HepG2 (cell line): ENCODE measurements around the gene BNIP1. TPM values are rescaled to one million over a fixed set of nuclear protein-coding genes. Genes with fewer than 3 reads are reported as not detected.

ENCODE experiments used
- ATAC-seq: fragments of 200-7000 bp; cut with Tn5 transposase; 3 replicates; pipeline ENCODE4 v1.9.1; 2020; ENCODE audit warnings: mild to moderate bottlenecking, moderate library complexity
- BruUV-seq: library from RNA; stranded (reverse); fragments of 400-500 nt; replicated peaks from 2 replicates; lab custom pipeline; 2021; lab: Mats Ljungman, UMichigan
- CTCF ChIA-PET: fragments of 300-600 bp; formaldehyde crosslinking; extraction: SDS; loops from one replicate; lab custom pipeline; 2021; ENCODE audit warnings: low total read pairs, inconsistent platforms, low intra/inter-chr PET ratio; lab: Yijun Ruan, JAX
- POLR2A ChIA-PET: fragments of 350-600 bp; sonication (Branson Sonifier 250); formaldehyde crosslinking; loops from one replicate; lab custom pipeline; 2020; ENCODE audit warnings: antibody characterized with exemption, inconsistent platforms; lab: Yijun Ruan, JAX
- DNase-seq: peaks from one replicate; pipeline ENCODE4 v3.0.0-alpha.2; 2015; ENCODE audit warnings: low spot score
- FAIRE-seq: peaks from 3 replicates; lab custom pipeline; 2011; peaks lifted over from hg19 to GRCh38; lab: Jason Lieb, UNC
- H2AFZ ChIP-seq: one replicate; pipeline ENCODE4 v1.6.1; 2011; ENCODE audit warnings: low read length, inconsistent platforms
- H3K27ac ChIP-seq: fragments of 300-600 bp; 3 replicates; pipeline ENCODE4 v1.8.0; 2011; ENCODE audit warnings: mixed run types, mild to moderate bottlenecking, mixed read lengths, low read length, inconsistent platforms; ENCODE audit not compliant: insufficient read depth; ENCODE audit errors: extremely low read length
- H3K27me3 ChIP-seq, 2 experiments: fragments of 200-600 bp in 1 of 2; 2 replicates in 1 of 2; 3 replicates in 1 of 2; pipeline versions ENCODE4 v1.6.0 to v1.8.0; 2011; ENCODE audit warnings: low read length in 2 of 2, mild to moderate bottlenecking in 2 of 2, moderate library complexity in 2 of 2, inconsistent platforms in 1 of 2; ENCODE audit not compliant: insufficient read depth in 2 of 2, control insufficient read depth in 1 of 2
- H3K36me3 ChIP-seq, 2 experiments: fragments of 200-600 bp in 1 of 2; replicated peaks in 1 of 2; 2 replicates in 1 of 2; 3 replicates in 1 of 2; pipeline versions ENCODE4 v1.5.1 to v1.8.0; 2011; ENCODE audit warnings: low read length in 2 of 2, inconsistent platforms in 1 of 2; ENCODE audit not compliant: insufficient read depth in 2 of 2, control insufficient read depth in 1 of 2
- H3K4me1 ChIP-seq: 2 replicates; pipeline ENCODE4 v1.5.1; 2012; ENCODE audit warnings: low read length, inconsistent platforms; ENCODE audit not compliant: insufficient read depth
- H3K4me2 ChIP-seq: 2 replicates; pipeline ENCODE4 v1.6.0; 2011; ENCODE audit warnings: low read depth, low read length, inconsistent platforms
- H3K4me3 ChIP-seq, 3 experiments: fragments of 200-600 bp in 1 of 3; sonication (generic), shearing (Covaris generic) in 1 of 3; replicated peaks in 1 of 3; 2 replicates each; pipeline ENCODE4 v1.5.1; 2011 to 2016; ENCODE audit warnings: low read length in 3 of 3, inconsistent platforms in 2 of 3, low read depth in 2 of 3, mild to moderate bottlenecking in 2 of 3, control low read depth in 1 of 3, mixed read lengths in 1 of 3; ENCODE audit not compliant: insufficient read depth in 1 of 3
- H3K79me2 ChIP-seq: one replicate; pipeline ENCODE4 v1.6.1; 2011; ENCODE audit warnings: low read length, inconsistent platforms; ENCODE audit not compliant: insufficient read depth
- H3K9ac ChIP-seq: 2 replicates; pipeline ENCODE4 v1.6.0; 2011; ENCODE audit warnings: mild to moderate bottlenecking, low read depth, low read length, inconsistent platforms; ENCODE audit not compliant: insufficient read depth
- H3K9me3 ChIP-seq: 2 replicates; pipeline ENCODE4 v1.5.1; 2012; ENCODE audit warnings: mild to moderate bottlenecking, low read length
- H4K20me1 ChIP-seq: 2 replicates; pipeline ENCODE4 v1.6.0; 2011; ENCODE audit warnings: inconsistent platforms, mild to moderate bottlenecking, low read length, moderate library complexity; ENCODE audit not compliant: insufficient read depth
- GLI4 ChIP-seq: sonication (generic); formaldehyde crosslinking; IDR thresholded peaks from 2 replicates; pipeline ENCODE4 v1.5.1; 2020; ENCODE audit warnings: missing genetic modification reagents, mild to moderate bottlenecking, moderate library complexity, borderline replicate concordance
- STAG1 ChIP-seq: sonication (generic); formaldehyde crosslinking; IDR thresholded peaks from 2 replicates; pipeline ENCODE4 v1.4.0; 2020; ENCODE audit warnings: missing genetic modification reagents
- ZFP62 ChIP-seq: sonication (generic); formaldehyde crosslinking; IDR thresholded peaks from 2 replicates; pipeline ENCODE4 v1.4.0; 2020; ENCODE audit warnings: missing genetic modification reagents
- ZNF281 ChIP-seq: sonication (generic); formaldehyde crosslinking; IDR thresholded peaks from 2 replicates; pipeline ENCODE4 v1.4.0; 2020; ENCODE audit warnings: missing genetic modification reagents, borderline replicate concordance
- ZNF484 ChIP-seq: sonication (generic); formaldehyde crosslinking; IDR thresholded peaks from 2 replicates; pipeline ENCODE4 v1.5.1; 2020; ENCODE audit warnings: mild to moderate bottlenecking, low read depth, missing genetic modification reagents, borderline replicate concordance
- WGBS: methylation state at CpG from one replicate; pipeline ENCODE4 v1.1.6; 2017; ENCODE audit warnings: low lambda C conversion rate; 5-methylcytosine and 5-hydroxymethylcytosine counted together
- in situ Hi-C: cut with HindIII; loops from 2 replicates; pipeline ENCODE4 v1.10.0; 2017; ENCODE audit warnings: low pct_unique_long_range_greater_than_20kb; ENCODE audit not compliant: extremely low pct_ligation_motif_present
- intact Hi-C: fragments of 100-400 bp; cut with micrococcal nuclease; formaldehyde crosslinking; loops from one replicate; pipeline ENCODE4 v1.10.0; 2022; ENCODE audit not compliant: unreplicated experiment
- polyA plus RNA-seq, 8 experiments: library from polyadenylated mRNA; depleted of rRNA in 3 of 8; stranded (reverse) in 7 of 8; unstranded in 1 of 8; fragments of >200 nt; fragmentation: Illumina TruSeq in 4 of 8; extraction: Trizol in 4 of 8; gene quantifications; 2 replicates each; pipeline versions ENCODE4 v1.2.1 to v1.2.3, GENCODE V29; 2011 to 2016; ENCODE audit warnings: low read depth in 4 of 8, missing spikeins in 1 of 8, mixed read lengths in 1 of 8; ENCODE audit not compliant: insufficient read depth in 1 of 8
- total RNA-seq, 5 experiments: library from RNA; depleted of rRNA; stranded (reverse); fragments of >200 nt; fragmentation: Illumina TruSeq; extraction: Trizol; gene quantifications; 2 replicates each; pipeline ENCODE4 v1.2.3, GENCODE V29; 2016; ENCODE audit warnings: low read depth in 1 of 5
- TF ChIP-seq, protein P1 (sequence below): sonication (generic); formaldehyde crosslinking; IDR thresholded peaks from 2 replicates; pipeline ENCODE4 v1.5.0; 2020; ENCODE audit warnings: mild to moderate bottlenecking, missing genetic modification reagents, moderate library complexity
- TF ChIP-seq, protein P2 (sequence below): sonication (generic); formaldehyde crosslinking; IDR thresholded peaks from 2 replicates; pipeline ENCODE4 v1.4.0; 2020; ENCODE audit warnings: mild to moderate bottlenecking, missing genetic modification reagents, borderline replicate concordance
- TF ChIP-seq, protein P3 (sequence below): sonication (generic); formaldehyde crosslinking; IDR thresholded peaks from 2 replicates; pipeline ENCODE4 v1.4.0; 2020; ENCODE audit warnings: missing genetic modification reagents

The BNIP1 gene
- total and polyA plus RNA-seq, 2 of the 13 experiments (the other 11 are each of a cell fraction or from before 2014, with no cell fraction given), result 13.2 to 16.9 TPM

DNA sequence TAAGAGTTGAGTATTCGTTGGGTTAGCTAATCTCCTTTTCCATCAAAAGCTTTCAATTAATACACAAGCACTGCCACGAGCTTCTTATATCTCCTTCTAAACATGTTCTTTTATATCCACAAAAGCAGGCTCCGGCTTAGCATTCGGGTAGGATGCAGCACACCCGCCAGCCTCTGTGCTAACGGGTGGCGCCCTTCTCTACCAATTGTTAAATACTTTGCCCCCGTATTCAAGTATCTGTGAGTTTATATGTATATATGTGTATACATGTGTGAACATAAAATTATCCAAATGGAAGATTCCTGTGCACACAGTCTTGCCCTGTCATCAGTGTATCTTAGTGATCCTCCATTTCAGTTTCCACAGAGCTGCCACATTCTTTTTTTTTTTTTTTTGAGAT lies 27.8 kb downstream of the BNIP1 start:
- POLR2A ChIA-PET, result no interaction called here
- ATAC-seq, result peak; percentile 46; the same call in 2 of the 3 replicates
- no peak for FAIRE-seq
- H3K27me3 ChIP-seq, result peaks cover 4 to 19% of the 10 kb centered on the region in 2 experiments; a peak in 3 of 5 replicates
- TF ChIP-seq, protein P1, sequence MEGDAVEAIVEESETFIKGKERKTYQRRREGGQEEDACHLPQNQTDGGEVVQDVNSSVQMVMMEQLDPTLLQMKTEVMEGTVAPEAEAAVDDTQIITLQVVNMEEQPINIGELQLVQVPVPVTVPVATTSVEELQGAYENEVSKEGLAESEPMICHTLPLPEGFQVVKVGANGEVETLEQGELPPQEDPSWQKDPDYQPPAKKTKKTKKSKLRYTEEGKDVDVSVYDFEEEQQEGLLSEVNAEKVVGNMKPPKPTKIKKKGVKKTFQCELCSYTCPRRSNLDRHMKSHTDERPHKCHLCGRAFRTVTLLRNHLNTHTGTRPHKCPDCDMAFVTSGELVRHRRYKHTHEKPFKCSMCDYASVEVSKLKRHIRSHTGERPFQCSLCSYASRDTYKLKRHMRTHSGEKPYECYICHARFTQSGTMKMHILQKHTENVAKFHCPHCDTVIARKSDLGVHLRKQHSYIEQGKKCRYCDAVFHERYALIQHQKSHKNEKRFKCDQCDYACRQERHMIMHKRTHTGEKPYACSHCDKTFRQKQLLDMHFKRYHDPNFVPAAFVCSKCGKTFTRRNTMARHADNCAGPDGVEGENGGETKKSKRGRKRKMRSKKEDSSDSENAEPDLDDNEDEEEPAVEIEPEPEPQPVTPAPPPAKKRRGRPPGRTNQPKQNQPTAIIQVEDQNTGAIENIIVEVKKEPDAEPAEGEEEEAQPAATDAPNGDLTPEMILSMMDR (CRISPR knock-in tag), result peak; percentile 20; the same call in 1 of the 2 replicates
- peak; percentile 46 for TF ChIP-seq STAG1 (CRISPR knock-in tag)
- TF ChIP-seq, protein P2, sequence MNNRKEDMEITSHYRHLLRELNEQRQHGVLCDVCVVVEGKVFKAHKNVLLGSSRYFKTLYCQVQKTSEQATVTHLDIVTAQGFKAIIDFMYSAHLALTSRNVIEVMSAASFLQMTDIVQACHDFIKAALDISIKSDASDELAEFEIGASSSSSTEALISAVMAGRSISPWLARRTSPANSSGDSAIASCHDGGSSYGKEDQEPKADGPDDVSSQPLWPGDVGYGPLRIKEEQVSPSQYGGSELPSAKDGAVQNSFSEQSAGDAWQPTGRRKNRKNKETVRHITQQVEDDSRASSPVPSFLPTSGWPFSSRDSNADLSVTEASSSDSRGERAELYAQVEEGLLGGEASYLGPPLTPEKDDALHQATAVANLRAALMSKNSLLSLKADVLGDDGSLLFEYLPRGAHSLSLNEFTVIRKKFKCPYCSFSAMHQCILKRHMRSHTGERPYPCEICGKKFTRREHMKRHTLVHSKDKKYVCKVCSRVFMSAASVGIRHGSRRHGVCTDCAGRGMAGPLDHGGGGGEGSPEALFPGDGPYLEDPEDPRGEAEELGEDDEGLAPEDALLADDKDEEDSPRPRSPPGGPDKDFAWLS (CRISPR knock-in tag), result no peak
- no peak for TF ChIP-seq ZFP62
- TF ChIP-seq, all 625 proteins: peak for 2
- no peaks in the 10 kb centered on the region for H4K20me1 ChIP-seq
- H2AFZ ChIP-seq, result no peak overlapping the region
- H3K4me2 ChIP-seq, result no peak overlapping the region
- DNase-seq, result no peak
- no peak overlapping the region for H3K4me3 ChIP-seq
- intact Hi-C loops (no loop called here), in situ Hi-C loops (no loop called here)
- CTCF ChIA-PET, result no interaction called here
- H3K9me3 ChIP-seq, result no peaks in the 10 kb centered on the region
- no peaks in the 10 kb centered on the region for H3K4me1 ChIP-seq
- H3K27ac ChIP-seq, result no peak overlapping the region
- no peaks in the 10 kb centered on the region for H3K79me2 ChIP-seq
- no TSS peak for BruUV-seq
- no peaks in the 10 kb centered on the region for H3K36me3 ChIP-seq
- WGBS, result 55% methylated on average over 8 of the region's 8 CpGs
- H3K9ac ChIP-seq, result no peak overlapping the region

- ATAC-seq, result no peak
- no peak for TF ChIP-seq ZNF281 (CRISPR knock-in tag)
- no peak for TF ChIP-seq ZNF484 (CRISPR knock-in tag)
- no peak for TF ChIP-seq GLI4 (CRISPR knock-in tag)
- TF ChIP-seq, protein P3, sequence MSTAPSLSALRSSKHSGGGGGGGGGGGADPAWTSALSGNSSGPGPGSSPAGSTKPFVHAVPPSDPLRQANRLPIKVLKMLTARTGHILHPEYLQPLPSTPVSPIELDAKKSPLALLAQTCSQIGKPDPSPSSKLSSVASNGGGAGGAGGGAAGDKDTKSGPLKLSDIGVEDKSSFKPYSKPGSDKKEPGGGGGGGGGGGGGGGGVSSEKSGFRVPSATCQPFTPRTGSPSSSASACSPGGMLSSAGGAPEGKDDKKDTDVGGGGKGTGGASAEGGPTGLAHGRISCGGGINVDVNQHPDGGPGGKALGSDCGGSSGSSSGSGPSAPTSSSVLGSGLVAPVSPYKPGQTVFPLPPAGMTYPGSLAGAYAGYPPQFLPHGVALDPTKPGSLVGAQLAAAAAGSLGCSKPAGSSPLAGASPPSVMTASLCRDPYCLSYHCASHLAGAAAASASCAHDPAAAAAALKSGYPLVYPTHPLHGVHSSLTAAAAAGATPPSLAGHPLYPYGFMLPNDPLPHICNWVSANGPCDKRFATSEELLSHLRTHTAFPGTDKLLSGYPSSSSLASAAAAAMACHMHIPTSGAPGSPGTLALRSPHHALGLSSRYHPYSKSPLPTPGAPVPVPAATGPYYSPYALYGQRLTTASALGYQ (CRISPR knock-in tag), result no peak
Measured at GRCh38 chr5:173175523-173175922, 31.2 kb downstream of the BNIP1 start.

More at GRCh38 chr5:173175523-173175922, 31.2 kb downstream of the BNIP1 start:
- DNase-seq (no peak), FAIRE-seq (no peak)
- H3K9me3 ChIP-seq, result no peaks in the 10 kb centered on the region
- no peaks in the 10 kb centered on the region for H3K36me3 ChIP-seq
- ChIA-PET CTCF (no interaction called here), POLR2A (no interaction called here)
- intact Hi-C loops, result no loop called here
- H3K4me2 ChIP-seq, result no peak overlapping the region
- no peak overlapping the region for H2AFZ ChIP-seq
- H3K27ac ChIP-seq, result no peak overlapping the region
- BruUV-seq, result no TSS peak
- no peak overlapping the region for H3K4me3 ChIP-seq
- peaks cover 2 to 34% of the 10 kb centered on the region in 2 experiments; a peak in 4 of 5 replicates for H3K27me3 ChIP-seq
- whole genome bisulfite sequencing, result 47% methylated on average over 4 of the region's 4 CpGs
- in situ Hi-C loops, result no loop called here
- H4K20me1 ChIP-seq, result no peaks in the 10 kb centered on the region
- no peak overlapping the region for H3K9ac ChIP-seq
- no peaks in the 10 kb centered on the region for H3K79me2 ChIP-seq
- H3K4me1 ChIP-seq, result 0 out of 2 replicates have a peak, but pooled peaks cover 7% of the 10 kb centered on the region
